HCT116 (cell line): ENCODE data around the gene RAP1B. TPM values are rescaled to one million over a fixed set of nuclear protein-coding genes. Genes with fewer than 3 reads are reported as not detected.

Experiments used
- ATAC-seq: fragments of 200-7000 bp; cut with Tn5 transposase; 2 replicates; pipeline ENCODE4 v1.9.1; 2020; ENCODE audit warnings: mild to moderate bottlenecking, moderate library complexity
- BruUV-seq: library from RNA; stranded (reverse); fragments of 400-500 nt; replicated peaks from 2 replicates; lab custom pipeline; 2021; lab: Mats Ljungman, UMichigan
- CTCF ChIA-PET: fragments of 300-600 bp; sonication (Branson Sonifier 250); formaldehyde crosslinking; loops from one replicate; lab custom pipeline; 2021; ENCODE audit warnings: antibody characterized with exemption; lab: Charles Lee
- POLR2A ChIA-PET: fragments of 300-600, 350-600 bp; sonication (Branson Sonifier 250); formaldehyde crosslinking; loops from one replicate; lab custom pipeline; 2021; ENCODE audit warnings: antibody characterized with exemption; lab: Charles Lee
- RAD21 ChIA-PET, 2 experiments: fragments of 300-600 bp; sonication (Branson Sonifier 250); formaldehyde crosslinking; loops; one replicate each; lab custom pipeline; 2023; ENCODE audit warnings: low total read pairs in 2 of 2; ENCODE audit not compliant: uncharacterized antibody in 2 of 2, unreplicated experiment in 2 of 2, low non-redundant PET in 1 of 2; lab: Charles Lee
- DNase-seq: peaks from one replicate; pipeline ENCODE4 v3.0.0-alpha.2; 2010; ENCODE audit warnings: low read depth, low spot score
- H2AFZ ChIP-seq: fragments of 200-600 bp; shearing (Covaris generic), sonication (generic); 2 replicates; pipeline ENCODE4 v1.6.1; 2017; ENCODE audit warnings: low read depth, mixed run types, mixed read lengths, antibody characterized with exemption, low read length; ENCODE audit not compliant: poor library complexity, severe bottlenecking
- H3K27ac ChIP-seq: 2 replicates; pipeline ENCODE4 v1.5.1; 2012; ENCODE audit warnings: low read depth, low read length
- H3K27me3 ChIP-seq: fragments of 200-600 bp; sonication (generic); 2 replicates; pipeline ENCODE4 v1.6.1; 2016; ENCODE audit warnings: mixed run types, low read length, mixed read lengths; ENCODE audit not compliant: insufficient read depth
- H3K36me3 ChIP-seq, 2 experiments: fragments of 200-500 bp in 1 of 2; fragments of 200-600 bp in 1 of 2; sonication (Bioruptor generic) in 1 of 2; sonication (generic) in 1 of 2; 2 replicates each; pipeline versions ENCODE4 v1.5.1 to v1.6.1; 2014 to 2016; ENCODE audit warnings: low read length in 2 of 2, inconsistent platforms in 1 of 2, mixed read lengths in 1 of 2, mixed run types in 1 of 2; ENCODE audit not compliant: insufficient read depth in 2 of 2, control insufficient read depth in 1 of 2
- H3K4me1 ChIP-seq, 2 experiments: fragments of 200-600 bp in 1 of 2; sonication (generic) in 1 of 2; 2 replicates each; pipeline versions ENCODE4 v1.5.1 to v1.6.1; 2012 to 2017; ENCODE audit warnings: low read length in 2 of 2, inconsistent platforms in 1 of 2, mild to moderate bottlenecking in 1 of 2, mixed read lengths in 1 of 2, mixed run types in 1 of 2, moderate library complexity in 1 of 2; ENCODE audit not compliant: insufficient read depth in 2 of 2, control insufficient read depth in 1 of 2
- H3K4me2 ChIP-seq: fragments of 200-600 bp; sonication (generic); 2 replicates; pipeline ENCODE4 v1.6.1; 2017; ENCODE audit warnings: mixed run types, low read length, mixed read lengths
- H3K4me3 ChIP-seq, 2 experiments: fragments of 200-600 bp in 1 of 2; sonication (generic) in 1 of 2; replicated peaks in 1 of 2; 2 replicates each; pipeline ENCODE4 v1.5.1; 2011 to 2016; ENCODE audit warnings: low read length in 2 of 2, control low read depth in 1 of 2, low read depth in 1 of 2, mild to moderate bottlenecking in 1 of 2, mixed read lengths in 1 of 2, mixed run types in 1 of 2
- H3K79me2 ChIP-seq: fragments of 200-600 bp; sonication (generic); 2 replicates; pipeline ENCODE4 v1.6.1; 2017; ENCODE audit warnings: mild to moderate bottlenecking, mixed run types, low read length, moderate library complexity, mixed read lengths; ENCODE audit not compliant: insufficient read depth
- H3K9ac ChIP-seq: fragments of 200-600 bp; sonication (generic); 2 replicates; pipeline ENCODE4 v1.6.1; 2016; ENCODE audit warnings: low read length, mixed read lengths
- H3K9me2 ChIP-seq: fragments of 200-600 bp; sonication (generic), shearing (Covaris generic); 2 replicates; pipeline ENCODE4 v1.6.1; 2017; ENCODE audit warnings: mixed run types, mild to moderate bottlenecking, moderate library complexity; ENCODE audit not compliant: insufficient read depth
- H3K9me3 ChIP-seq, 2 experiments: fragments of 200-500 bp in 1 of 2; fragments of 200-600 bp in 1 of 2; sonication (Bioruptor generic) in 1 of 2; sonication (generic) in 1 of 2; 2 replicates each; pipeline ENCODE4 v1.6.1; 2014 to 2017; ENCODE audit warnings: low read length in 2 of 2, mixed read lengths in 2 of 2, inconsistent platforms in 1 of 2, low read depth in 1 of 2, mild to moderate bottlenecking in 1 of 2, mixed run types in 1 of 2, moderate library complexity in 1 of 2; ENCODE audit not compliant: control insufficient read depth in 1 of 2, insufficient read depth in 1 of 2
- H4K20me1 ChIP-seq: fragments of 200-600 bp; sonication (generic), shearing (Covaris generic); 2 replicates; pipeline ENCODE4 v1.6.1; 2017; ENCODE audit warnings: mixed run types, mild to moderate bottlenecking, moderate library complexity; ENCODE audit not compliant: insufficient read depth
- CBX3 ChIP-seq: IDR thresholded peaks from 2 replicates; pipeline ENCODE4 v1.6.1; 2012; ENCODE audit warnings: low read depth
- ELF1 ChIP-seq: IDR thresholded peaks from 2 replicates; pipeline ENCODE4 v1.6.1; 2012; ENCODE audit warnings: low read depth, borderline replicate concordance
- EZH2 ChIP-seq: fragments of 200-600 bp; sonication (generic); IDR thresholded peaks from 2 replicates; pipeline ENCODE4 v1.6.1; 2017; ENCODE audit warnings: antibody characterized with exemption, mixed run types
- EZH2phosphoT487 ChIP-seq: fragments of 200-600 bp; IDR thresholded peaks from 2 replicates; pipeline ENCODE4 v1.6.1; 2018; ENCODE audit warnings: antibody characterized with exemption, borderline replicate concordance
- JUND ChIP-seq: IDR thresholded peaks from 2 replicates; pipeline ENCODE4 v1.6.1; 2012
- POLR2A ChIP-seq: IDR thresholded peaks from 2 replicates; pipeline ENCODE4 v1.7.0; 2011; ENCODE audit warnings: borderline replicate concordance; ENCODE audit not compliant: insufficient read depth, insufficient read length; ENCODE audit errors: extremely low read depth
- POLR2AphosphoS5 ChIP-seq: IDR thresholded peaks from 2 replicates; pipeline ENCODE4 v1.6.1; 2011; ENCODE audit warnings: mild to moderate bottlenecking, low read depth, low read length, moderate library complexity
- SIN3A ChIP-seq: IDR thresholded peaks from 2 replicates; pipeline ENCODE4 v1.6.1; 2012; ENCODE audit warnings: low read depth
- YY1 ChIP-seq: IDR thresholded peaks from 2 replicates; pipeline ENCODE4 v1.6.1; 2011; ENCODE audit warnings: low read length, low read depth, moderate library complexity, mild to moderate bottlenecking; ENCODE audit not compliant: insufficient replicate concordance; ENCODE audit errors: extremely low read depth
- ZFX ChIP-seq: fragments of 450-650 bp; IDR thresholded peaks from 2 replicates; pipeline ENCODE4 v1.6.1; 2017
- intact Hi-C: fragments of 100-400 bp; cut with micrococcal nuclease; formaldehyde crosslinking; loops from 2 replicates; pipeline ENCODE4 v1.10.0; 2022
- total RNA-seq: library from RNA; stranded (reverse); gene quantifications from one replicate; pipeline ENCODE4 v1.2.1, GENCODE V29; 2021; ENCODE audit not compliant: unreplicated experiment
- TF ChIP-seq, protein P1 (sequence below): IDR thresholded peaks from 2 replicates; pipeline ENCODE4 v1.6.1; 2012
- TF ChIP-seq, protein P2 (sequence below): IDR thresholded peaks from 2 replicates; pipeline ENCODE4 v1.6.1; 2011; ENCODE audit warnings: mild to moderate bottlenecking, low read length, moderate library complexity; ENCODE audit not compliant: insufficient replicate concordance; ENCODE audit errors: extremely low read depth

Gene RAP1B
- total RNA-seq, 1 experiment from 2014 or later, result 79.2 TPM

DNA sequence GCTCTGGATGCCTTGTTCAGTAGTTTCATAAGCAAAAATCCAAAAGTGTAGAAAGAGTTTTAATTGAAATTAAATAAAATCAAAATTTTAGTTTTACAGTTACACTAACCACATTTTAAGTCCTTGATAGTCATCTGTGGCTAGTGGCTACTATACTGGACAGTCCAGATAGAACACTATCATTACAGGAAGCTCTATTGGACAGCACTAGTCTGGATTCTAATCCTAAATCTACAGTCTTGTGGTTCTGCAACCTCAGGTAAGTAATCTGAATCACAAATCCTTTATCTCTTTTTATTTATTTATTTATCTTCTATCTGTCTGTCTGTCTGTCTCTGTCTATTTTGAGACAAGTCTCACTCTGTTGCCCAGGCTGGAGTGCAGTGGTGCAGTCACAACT, 18.0 kb downstream of the RAP1B start:
- CTCF ChIA-PET, result interaction anchor here (0.8 kb wide), 1 partner anchor 11 kb away, joined by 3 read pairs; no protein-coding TSS in a partner anchor
- Histone ChIP-seq H3K27ac (no peak overlapping the region), H2AFZ (no peak overlapping the region), H3K9me3 (0 out of 4 replicates have a peak, but pooled peaks cover 0 to 5% of the 10 kb centered on the region in 2 experiments), H3K4me1 (no peaks in the 10 kb centered on the region), H3K27me3 (no peaks in the 10 kb centered on the region), H3K79me2 (peaks cover 99% of the 10 kb centered on the region), H4K20me1 (peaks cover 6% of the 10 kb centered on the region; the same call in 1 of the 2 replicates), H3K4me3 (no peak overlapping the region), H3K9ac (no peak overlapping the region), H3K36me3 (peaks cover 0 to 11% of the 10 kb centered on the region in 2 experiments; a peak in 2 of 4 replicates), H3K9me2 (no peaks in the 10 kb centered on the region), H3K4me2 (no peak overlapping the region)
- ATAC-seq (no peak), DNase-seq (no peak)
- intact Hi-C loops, result no loop called here
- POLR2A ChIA-PET, result no interaction called here
- BruUV-seq, result no TSS peak
- RAD21 ChIA-PET, result no interaction called here
- TF ChIP-seq, protein P1, sequence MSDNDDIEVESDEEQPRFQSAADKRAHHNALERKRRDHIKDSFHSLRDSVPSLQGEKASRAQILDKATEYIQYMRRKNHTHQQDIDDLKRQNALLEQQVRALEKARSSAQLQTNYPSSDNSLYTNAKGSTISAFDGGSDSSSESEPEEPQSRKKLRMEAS, result no peak
- no peak for TF ChIP-seq ELF1
- TF ChIP-seq POLR2A, result no peak
- no peak for TF ChIP-seq CBX3
- no peak for TF ChIP-seq POLR2AphosphoS5
- no peak for TF ChIP-seq YY1
- TF ChIP-seq EZH2phosphoT487, result no peak
- TF ChIP-seq, protein P2, sequence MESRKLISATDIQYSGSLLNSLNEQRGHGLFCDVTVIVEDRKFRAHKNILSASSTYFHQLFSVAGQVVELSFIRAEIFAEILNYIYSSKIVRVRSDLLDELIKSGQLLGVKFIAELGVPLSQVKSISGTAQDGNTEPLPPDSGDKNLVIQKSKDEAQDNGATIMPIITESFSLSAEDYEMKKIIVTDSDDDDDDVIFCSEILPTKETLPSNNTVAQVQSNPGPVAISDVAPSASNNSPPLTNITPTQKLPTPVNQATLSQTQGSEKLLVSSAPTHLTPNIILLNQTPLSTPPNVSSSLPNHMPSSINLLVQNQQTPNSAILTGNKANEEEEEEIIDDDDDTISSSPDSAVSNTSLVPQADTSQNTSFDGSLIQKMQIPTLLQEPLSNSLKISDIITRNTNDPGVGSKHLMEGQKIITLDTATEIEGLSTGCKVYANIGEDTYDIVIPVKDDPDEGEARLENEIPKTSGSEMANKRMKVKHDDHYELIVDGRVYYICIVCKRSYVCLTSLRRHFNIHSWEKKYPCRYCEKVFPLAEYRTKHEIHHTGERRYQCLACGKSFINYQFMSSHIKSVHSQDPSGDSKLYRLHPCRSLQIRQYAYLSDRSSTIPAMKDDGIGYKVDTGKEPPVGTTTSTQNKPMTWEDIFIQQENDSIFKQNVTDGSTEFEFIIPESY, result no peak
- TF ChIP-seq ZFX, result no peak
- no peak for TF ChIP-seq JUND
- no peak for TF ChIP-seq EZH2
- no peak for TF ChIP-seq SIN3A
